ENCODE data around the gene ASB15. TPM values are rescaled to one million over a fixed set of nuclear protein-coding genes. Genes with fewer than 3 reads are reported as not detected.

ASB15 gene
- total and polyA plus RNA-seq, 2 experiments from 2014 or later: not detected

GRCh38 chr7:123650595-123650994, 49.0 kb downstream of the ASB15 start:
- no peaks in the 10 kb centered on the region for H3F3A ChIP-seq (ENCODE audit: insufficient read depth)
- H3K4me3 ChIP-seq: no peak overlapping the region
- no peak for TF ChIP-seq EZH2phosphoT487 (IDR thresholded peaks at IDR 0.05; ENCODE audit: insufficient read depth, low read depth)
- TF ChIP-seq EZH2 (IDR thresholded peaks at IDR 0.05; ENCODE audit: insufficient read depth, poor library complexity, severe bottlenecking): no peak
- H2AFZ ChIP-seq: no peak overlapping the region
- no peaks in the 10 kb centered on the region for H4K20me1 ChIP-seq (ENCODE audit: insufficient read depth)
- in situ Hi-C loops (cut with MboI): no loop called here
- H3K36me3 ChIP-seq (ENCODE audit: low read depth): no peaks in the 10 kb centered on the region
- no peaks in the 10 kb centered on the region for H3K79me2 ChIP-seq (ENCODE audit: insufficient read depth)
- WGBS, 2 experiments (ENCODE audit: low coverage in 1 of 2, low lambda C conversion rate in 2 of 2, missing lambda C conversion rate in 2 of 2): 37 to 43% methylated on average over 2 of the region's 2 CpGs
- H3K27me3 ChIP-seq (replicated peaks; ENCODE audit: insufficient read depth): no peaks in the 10 kb centered on the region
- DNase-seq: no peak
- no peaks in the 10 kb centered on the region for H3K9me3 ChIP-seq (ENCODE audit: low read depth)
- H3K9ac ChIP-seq: no peak overlapping the region
- no peak overlapping the region for H3K4me2 ChIP-seq (ENCODE audit: unreplicated experiment)
- H3K27ac ChIP-seq: no peak overlapping the region
- no peaks in the 10 kb centered on the region for H3K9me2 ChIP-seq (ENCODE audit: insufficient read depth)
- H3K4me1 ChIP-seq (ENCODE audit: insufficient read depth): peaks cover 8% of the 10 kb centered on the region; the same call in 1 of the 2 replicates

- no peak overlapping the region for H3K4me3 ChIP-seq
- H3K4me2 ChIP-seq (ENCODE audit: unreplicated experiment): no peak overlapping the region
- no peaks in the 10 kb centered on the region for H3K27me3 ChIP-seq (replicated peaks; ENCODE audit: insufficient read depth)
- 0 out of 2 replicates have a peak, but pooled peaks cover 2% of the 10 kb centered on the region for H3K4me1 ChIP-seq (ENCODE audit: insufficient read depth)
- no peaks in the 10 kb centered on the region for H3K9me3 ChIP-seq (ENCODE audit: low read depth)
- H3K36me3 ChIP-seq (ENCODE audit: low read depth): no peaks in the 10 kb centered on the region
- in situ Hi-C loops (cut with MboI): no loop called here
- WGBS, 2 experiments (ENCODE audit: low coverage in 1 of 2, low lambda C conversion rate in 2 of 2, missing lambda C conversion rate in 2 of 2): 75 to 83% methylated on average over 1 of the region's 1 CpG
- H3F3A ChIP-seq (ENCODE audit: insufficient read depth): no peaks in the 10 kb centered on the region
- TF ChIP-seq EZH2phosphoT487 (IDR thresholded peaks at IDR 0.05; ENCODE audit: insufficient read depth, low read depth): no peak
- TF ChIP-seq EZH2 (IDR thresholded peaks at IDR 0.05; ENCODE audit: insufficient read depth, poor library complexity, severe bottlenecking): no peak
- no peaks in the 10 kb centered on the region for H3K9me2 ChIP-seq (ENCODE audit: insufficient read depth)
- H4K20me1 ChIP-seq (ENCODE audit: insufficient read depth): no peaks in the 10 kb centered on the region
- no peak overlapping the region for H3K9ac ChIP-seq
- H3K79me2 ChIP-seq (ENCODE audit: insufficient read depth): no peaks in the 10 kb centered on the region
- no peak for DNase-seq
- no peak overlapping the region for H3K27ac ChIP-seq
- H2AFZ ChIP-seq: no peak overlapping the region
Measured at GRCh38 chr7:123652406-123652805, 50.8 kb downstream of the ASB15 start.

GRCh38 chr7:123653162-123653561, 51.5 kb downstream of the ASB15 start:
- no peak for DNase-seq
- Histone ChIP-seq H3K4me2 (ENCODE audit: unreplicated experiment) (no peak overlapping the region), H3K9me3 (ENCODE audit: low read depth) (no peaks in the 10 kb centered on the region), H3K79me2 (ENCODE audit: insufficient read depth) (no peaks in the 10 kb centered on the region), H3F3A (ENCODE audit: insufficient read depth) (no peaks in the 10 kb centered on the region), H3K27ac (no peak overlapping the region), H2AFZ (no peak overlapping the region), H3K4me3 (no peak overlapping the region), H4K20me1 (ENCODE audit: insufficient read depth) (no peaks in the 10 kb centered on the region), H3K9ac (no peak overlapping the region), H3K27me3 (replicated peaks; ENCODE audit: insufficient read depth) (no peaks in the 10 kb centered on the region), H3K36me3 (ENCODE audit: low read depth) (no peaks in the 10 kb centered on the region), H3K9me2 (ENCODE audit: insufficient read depth) (no peaks in the 10 kb centered on the region), H3K4me1 (ENCODE audit: insufficient read depth) (no peaks in the 10 kb centered on the region)
- in situ Hi-C loops (cut with MboI): no loop called here
- WGBS, 2 experiments (ENCODE audit: low coverage in 1 of 2, low lambda C conversion rate in 2 of 2, missing lambda C conversion rate in 2 of 2): 54 to 63% methylated on average over 6 of the region's 6 CpGs
- TF ChIP-seq EZH2 (IDR thresholded peaks at IDR 0.05; ENCODE audit: insufficient read depth, poor library complexity, severe bottlenecking) (no peak), EZH2phosphoT487 (IDR thresholded peaks at IDR 0.05; ENCODE audit: insufficient read depth, low read depth) (no peak)

GRCh38 chr7:123655614-123656013, 54.0 kb downstream of the ASB15 start, which contains the start of gene LMOD2:
Gene LMOD2, plus strand, starts transcription at chr7:123655866. Its CDS starts 98 bp downstream, at chr7:123655964.
- TF ChIP-seq EZH2 (IDR thresholded peaks at IDR 0.05; ENCODE audit: insufficient read depth, poor library complexity, severe bottlenecking) (no peak), EZH2phosphoT487 (IDR thresholded peaks at IDR 0.05; ENCODE audit: insufficient read depth, low read depth) (no peak)
- Histone ChIP-seq H4K20me1 (ENCODE audit: insufficient read depth) (no peaks in the 10 kb centered on the region), H3K4me1 (ENCODE audit: insufficient read depth) (no peaks in the 10 kb centered on the region), H3K9me2 (ENCODE audit: insufficient read depth) (no peaks in the 10 kb centered on the region), H2AFZ (no peak within 1 kb of the TSS), H3K27me3 (replicated peaks; ENCODE audit: insufficient read depth) (peaks cover 5% of the 10 kb centered on the region; the same call in 1 of the 2 replicates), H3K36me3 (ENCODE audit: low read depth) (no peaks in the 10 kb centered on the region), H3K79me2 (ENCODE audit: insufficient read depth) (no peaks in the 10 kb centered on the region), H3K4me2 (ENCODE audit: unreplicated experiment) (no peak within 1 kb of the TSS), H3F3A (ENCODE audit: insufficient read depth) (no peaks in the 10 kb centered on the region), H3K27ac (no peak within 1 kb of the TSS), H3K4me3 (no peak within 1 kb of the TSS), H3K9ac (no peak within 1 kb of the TSS), H3K9me3 (ENCODE audit: low read depth) (no peaks in the 10 kb centered on the region)
- no peak for DNase-seq
- in situ Hi-C loops (cut with MboI): no loop called here
- WGBS, 2 experiments (ENCODE audit: low coverage in 1 of 2, low lambda C conversion rate in 2 of 2, missing lambda C conversion rate in 2 of 2): 55 to 56% methylated on average over 6 of the region's 6 CpGs
